SJCRH30 (cell line): ENCODE results near the gene GLT6D1. TPM values are rescaled to one million over a fixed set of nuclear protein-coding genes. Genes with fewer than 3 reads are reported as not detected.

Source experiments
- DNase-seq, 2 experiments: peaks; one replicate each; pipeline ENCODE4 v3.0.0-alpha.2; 2015 to 2020
- H3K27ac ChIP-seq: fragments of 250-450 bp; sonication (Bioruptor Pico); 2 replicates; pipeline ENCODE4 v1.5.1; 2020; ENCODE audit warnings: mild to moderate bottlenecking, moderate library complexity
- H3K27me3 ChIP-seq: fragments of 250-450 bp; sonication (Bioruptor Pico); 2 replicates; pipeline ENCODE4 v1.5.1; 2020; ENCODE audit warnings: mild to moderate bottlenecking, moderate library complexity
- H3K36me3 ChIP-seq: fragments of 250-450 bp; sonication (Bioruptor Pico); 2 replicates; pipeline ENCODE4 v1.5.1; 2020; ENCODE audit warnings: mild to moderate bottlenecking, moderate library complexity
- H3K4me1 ChIP-seq: fragments of 250-450 bp; sonication (Bioruptor Pico); 2 replicates; pipeline ENCODE4 v1.5.1; 2020; ENCODE audit warnings: mild to moderate bottlenecking, moderate library complexity
- H3K4me3 ChIP-seq: fragments of 250-450 bp; sonication (Bioruptor Pico); 2 replicates; pipeline ENCODE4 v1.5.1; 2020; ENCODE audit warnings: mild to moderate bottlenecking, moderate library complexity
- H3K9me3 ChIP-seq: fragments of 250-450 bp; sonication (Bioruptor Pico); replicated peaks from 2 replicates; pipeline ENCODE4 v1.5.1; 2020; ENCODE audit warnings: mild to moderate bottlenecking, moderate library complexity
- total RNA-seq: library from RNA; depleted of rRNA; stranded (reverse); fragments of >200 nt; shearing (Covaris generic); gene quantifications from 2 replicates; pipeline ENCODE4 v1.2.3, GENCODE V29; 2014; rRNA removed

The GLT6D1 gene
- total RNA-seq, 1 experiment from 2014 or later: not detected

- Histone ChIP-seq H3K4me3 (no peak overlapping the region), H3K27ac (no peak overlapping the region), H3K36me3 (no peaks in the 10 kb centered on the region), H3K4me1 (no peaks in the 10 kb centered on the region), H3K9me3 (no peaks in the 10 kb centered on the region), H3K27me3 (peaks cover 9% of the 10 kb centered on the region; the same call in 1 of the 2 replicates)
- DNase-seq: no peak
Measured at GRCh38 chr9:135582966-135583687, 56.2 kb downstream of the GLT6D1 start.

GRCh38 chr9:135582541-135582940 is 56.8 kb downstream of the GLT6D1 start:
- no peaks in the 10 kb centered on the region for H3K4me1 ChIP-seq
- no peak for DNase-seq
- H3K9me3 ChIP-seq: no peaks in the 10 kb centered on the region
- H3K4me3 ChIP-seq: no peak overlapping the region
- H3K27me3 ChIP-seq: peaks cover 10% of the 10 kb centered on the region; the same call in 1 of the 2 replicates
- H3K36me3 ChIP-seq: no peaks in the 10 kb centered on the region
- H3K27ac ChIP-seq: no peak overlapping the region

DNA sequence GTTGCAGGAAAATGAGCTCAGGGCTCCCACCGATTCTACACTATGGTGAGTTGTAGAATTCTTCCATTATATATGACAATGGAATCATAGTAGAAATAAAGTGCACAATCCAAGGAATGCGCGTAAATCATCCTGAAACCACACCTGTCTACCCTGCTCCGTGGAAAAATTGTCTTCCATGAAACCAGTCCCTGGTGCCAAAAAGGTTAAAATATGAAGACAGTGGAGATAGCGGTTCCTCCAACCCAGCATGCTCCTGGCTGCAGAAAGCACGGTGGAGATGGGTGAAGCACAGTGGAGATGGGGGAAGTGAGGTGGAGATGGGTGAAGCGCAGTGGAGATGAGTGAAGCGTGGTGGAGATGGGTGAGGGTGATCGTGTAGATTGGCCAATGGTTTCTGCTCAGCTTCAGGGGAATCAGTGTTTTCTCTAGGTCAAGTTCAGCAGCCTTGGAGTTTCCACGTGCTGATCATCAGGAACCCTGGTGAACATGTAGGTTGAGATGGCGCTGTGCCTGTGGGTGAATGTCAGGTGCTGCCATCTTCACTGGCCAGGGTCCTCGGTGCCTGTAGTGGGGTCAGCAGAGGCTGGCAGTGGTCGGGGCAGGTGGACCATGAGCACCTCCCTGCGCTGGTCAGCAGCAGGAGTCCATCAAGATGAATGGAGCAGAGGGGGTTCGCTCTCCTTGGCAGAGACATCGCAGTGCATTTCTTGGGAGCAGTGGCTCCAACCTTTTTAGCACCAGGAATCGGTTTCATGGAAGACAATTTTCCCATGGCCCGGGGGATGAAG is 57.5 kb downstream of the GLT6D1 start:
- H3K27me3 ChIP-seq: peaks cover 15% of the 10 kb centered on the region; the same call in 1 of the 2 replicates
- no peak overlapping the region for H3K4me3 ChIP-seq
- H3K9me3 ChIP-seq: no peaks in the 10 kb centered on the region
- DNase-seq: no peak
- H3K27ac ChIP-seq: no peak overlapping the region
- H3K36me3 ChIP-seq: no peaks in the 10 kb centered on the region
- no peaks in the 10 kb centered on the region for H3K4me1 ChIP-seq

GRCh38 chr9:135580664-135581380 is 58.5 kb downstream of the GLT6D1 start:
- Histone ChIP-seq H3K27ac (no peak overlapping the region), H3K4me3 (no peak overlapping the region), H3K4me1 (no peaks in the 10 kb centered on the region), H3K27me3 (peaks cover 10% of the 10 kb centered on the region; the same call in 1 of the 2 replicates), H3K36me3 (no peaks in the 10 kb centered on the region), H3K9me3 (no peaks in the 10 kb centered on the region)
- no peak for DNase-seq

GRCh38 chr9:135579889-135580660 is 59.3 kb downstream of the GLT6D1 start:
- no peaks in the 10 kb centered on the region for H3K36me3 ChIP-seq
- no peaks in the 10 kb centered on the region for H3K9me3 ChIP-seq
- H3K4me3 ChIP-seq: no peak overlapping the region
- H3K4me1 ChIP-seq: no peaks in the 10 kb centered on the region
- no peak for DNase-seq
- no peak overlapping the region for H3K27ac ChIP-seq
- peaks cover 15% of the 10 kb centered on the region; the same call in 1 of the 2 replicates for H3K27me3 ChIP-seq

DNA sequence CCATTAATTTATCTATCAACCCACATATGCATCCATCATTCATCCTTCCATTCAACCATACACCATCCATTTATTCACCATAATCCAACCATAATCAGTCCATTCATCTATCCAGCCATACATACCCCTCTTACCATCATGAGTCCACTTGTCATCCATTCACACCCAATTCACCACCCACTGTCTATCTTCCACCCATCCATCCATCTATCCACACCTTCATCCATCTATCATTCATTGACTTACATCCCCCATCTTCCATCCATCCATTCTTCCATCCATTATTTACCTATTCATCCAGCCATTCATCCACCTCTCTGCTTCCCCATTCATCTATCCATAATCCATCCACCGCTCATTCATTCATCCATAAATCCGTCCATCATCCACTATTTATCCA is 60.0 kb downstream of the GLT6D1 start:
- Histone ChIP-seq H3K4me1 (no peaks in the 10 kb centered on the region), H3K27me3 (peaks cover 15% of the 10 kb centered on the region; the same call in 1 of the 2 replicates), H3K4me3 (no peak overlapping the region), H3K27ac (no peak overlapping the region), H3K9me3 (no peaks in the 10 kb centered on the region), H3K36me3 (no peaks in the 10 kb centered on the region)
- no peak for DNase-seq

DNA sequence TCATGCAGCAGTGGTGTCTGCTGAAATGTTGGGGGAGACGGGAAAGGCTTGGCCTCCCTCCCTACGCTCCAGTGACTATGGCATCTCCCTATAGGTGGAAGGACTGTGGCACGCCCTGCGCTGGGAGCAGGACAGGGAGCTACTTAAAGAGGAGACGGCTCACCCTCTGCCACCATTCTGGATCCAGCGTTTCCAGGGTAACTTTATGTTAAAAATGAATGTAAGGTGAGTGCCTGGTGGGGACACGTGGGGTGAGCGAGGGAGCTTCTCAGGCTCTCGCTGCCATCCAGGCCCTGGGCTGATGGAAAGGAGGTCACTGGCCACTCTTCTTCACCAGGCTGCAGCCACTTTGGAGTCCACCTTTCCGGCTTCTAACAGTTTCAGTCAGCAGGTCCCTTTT is 62.1 kb downstream of the GLT6D1 start:
- Histone ChIP-seq H3K27me3 (peaks cover 15% of the 10 kb centered on the region; the same call in 1 of the 2 replicates), H3K4me3 (no peak overlapping the region), H3K4me1 (no peaks in the 10 kb centered on the region)

GRCh38 chr9:135575995-135576631 is 63.2 kb downstream of the GLT6D1 start:
- DNase-seq: no peak
- H3K4me1 ChIP-seq: no peaks in the 10 kb centered on the region
- peaks cover 15% of the 10 kb centered on the region; the same call in 1 of the 2 replicates for H3K27me3 ChIP-seq
- no peaks in the 10 kb centered on the region for H3K9me3 ChIP-seq
- H3K36me3 ChIP-seq: no peaks in the 10 kb centered on the region
- H3K27ac ChIP-seq: no peak overlapping the region
- no peak overlapping the region for H3K4me3 ChIP-seq

More for the DNA sequence above, 62.1 kb downstream of the GLT6D1 start:
- no peaks in the 10 kb centered on the region for H3K9me3 ChIP-seq
- no peaks in the 10 kb centered on the region for H3K36me3 ChIP-seq
- DNase-seq: no peak
- H3K27ac ChIP-seq: no peak overlapping the region

GRCh38 chr9:135574943-135575342 is 64.4 kb downstream of the GLT6D1 start:
- H3K4me1 ChIP-seq: no peaks in the 10 kb centered on the region
- DNase-seq: no peak
- no peaks in the 10 kb centered on the region for H3K9me3 ChIP-seq
- peaks cover 15% of the 10 kb centered on the region; the same call in 1 of the 2 replicates for H3K27me3 ChIP-seq
- H3K27ac ChIP-seq: no peak overlapping the region
- no peaks in the 10 kb centered on the region for H3K36me3 ChIP-seq
- no peak overlapping the region for H3K4me3 ChIP-seq

DNA sequence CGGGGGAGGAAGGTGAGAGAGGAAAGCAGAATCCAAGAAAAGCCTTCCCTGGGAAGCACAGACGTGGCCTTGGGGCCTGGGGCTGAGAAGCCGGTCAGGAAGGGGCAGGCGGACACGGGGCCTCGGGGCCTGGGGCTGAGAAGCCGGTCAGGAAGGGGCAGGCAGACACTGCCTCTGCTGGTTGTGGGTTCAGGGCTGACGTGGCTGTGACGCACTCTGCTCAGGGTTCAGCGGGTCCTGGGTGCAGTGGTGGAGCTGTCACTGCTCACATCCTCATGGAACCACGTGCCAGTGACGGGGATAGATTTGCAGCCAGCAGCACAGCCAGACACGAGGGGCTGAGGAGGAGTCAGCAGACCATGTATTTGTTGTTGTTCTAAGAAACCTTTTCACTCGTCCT is 65.0 kb downstream of the GLT6D1 start:
- Histone ChIP-seq H3K27ac (no peak overlapping the region), H3K4me3 (no peak overlapping the region), H3K9me3 (no peaks in the 10 kb centered on the region), H3K27me3 (peaks cover 15% of the 10 kb centered on the region; the same call in 1 of the 2 replicates), H3K4me1 (no peaks in the 10 kb centered on the region), H3K36me3 (no peaks in the 10 kb centered on the region)
- DNase-seq: no peak

Other genes with a start within 250 kb of the GLT6D1 start
- 6.6 and 7.6 TPM in 2 replicates for gene PPP1R26, start 159.8 kb downstream of the GLT6D1 start, total RNA-seq
- 68.0 and 68.6 TPM in 2 replicates for gene MRPS2, start 138.9 kb downstream of the GLT6D1 start, total RNA-seq
- gene LCN1, start 118.1 kb downstream of the GLT6D1 start, total RNA-seq: not detected in 2 replicates
- gene OBP2A, start 93.4 kb downstream of the GLT6D1 start, total RNA-seq: not detected in 2 replicates
- not detected in 2 replicates for gene PAEP, start 77.8 kb downstream of the GLT6D1 start, total RNA-seq
- not detected in 2 replicates for gene LCN9, start 23.8 kb upstream of the GLT6D1 start, total RNA-seq
- gene SOHLH1, start 59.9 kb upstream of the GLT6D1 start, total RNA-seq: 2.1 and 2.4 TPM in 2 replicates
- gene KCNT1, start 62.6 kb upstream of the GLT6D1 start, total RNA-seq: 0.33 and 0.51 TPM in 2 replicates